Liver (tissue), 3 donors: ENCODE measurements around the gene WDR31.

Experiments used
- CTCF ChIP-seq: fragments of 150-350 bp; IDR thresholded peaks from 2 replicates; pipeline ENCODE4 v1.5.1; 2017; ENCODE audit warnings: improper control_type of control experiment, low read depth, low read length; ENCODE audit not compliant: missing input control
- FOXA1 ChIP-seq: IDR thresholded peaks from 2 replicates; pipeline ENCODE4 v1.6.1; 2016; ENCODE audit warnings: antibody characterized with exemption
- REST ChIP-seq: IDR thresholded peaks from 2 replicates; pipeline ENCODE4 v1.6.1; 2016; ENCODE audit warnings: antibody characterized with exemption, mild to moderate bottlenecking
- RXRA ChIP-seq, 2 donors: IDR thresholded peaks; 2 replicates each; pipeline ENCODE4 v1.6.1; 2017 to 2018; ENCODE audit warnings: antibody characterized with exemption in 2 of 2, mild to moderate bottlenecking in 1 of 2
- SP1 ChIP-seq: IDR thresholded peaks from 2 replicates; pipeline ENCODE4 v1.6.1; 2018; ENCODE audit warnings: antibody characterized with exemption, mild to moderate bottlenecking
- TAF1 ChIP-seq: conservative IDR thresholded peaks from 2 replicates; pipeline ENCODE4 v1.6.1; 2016; ENCODE audit warnings: antibody characterized with exemption, mild to moderate bottlenecking
- YY1 ChIP-seq: IDR thresholded peaks from 2 replicates; pipeline ENCODE4 v1.6.1; 2016; ENCODE audit warnings: antibody characterized with exemption, mild to moderate bottlenecking
- donor health status: healthy.
- donor health status: healthy.

- TF ChIP-seq REST (no peak), CTCF (no peak), RXRA (IDR thresholded peaks at IDR 0.05) (no peak), TAF1 (no peak), YY1 (no peak), FOXA1 (no peak), SP1 (no peak)
Observed at GRCh38 chr9:113267911-113268566, 72.0 kb downstream of the WDR31 start.
